Gastrocnemius medialis (tissue), 4 donors: ENCODE measurements around the gene GALNT9. TPM values are rescaled to one million over a fixed set of nuclear protein-coding genes. Genes with fewer than 3 reads are reported as not detected.

Experiments used
- ATAC-seq, 2 donors: fragments of 150-250 bp; one replicate each; pipeline ENCODE4 v1.9.1; 2016
- DNase-seq, 2 donors: peaks; one replicate each; pipeline ENCODE4 v3.0.0-alpha.2; 2019
- H3K27ac ChIP-seq, 4 donors: fragments of 200-600 bp; sonication (generic); 1 replicate in 1 of 4; 2 replicates in 3 of 4; pipeline ENCODE4 v1.5.1; 2016 to 2018; ENCODE audit warnings: mild to moderate bottlenecking in 2 of 4, moderate library complexity in 1 of 4
- H3K27me3 ChIP-seq, 3 donors: fragments of 200-600 bp; sonication (generic) in 2 of 3; 1 replicate in 1 of 3; 2 replicates in 2 of 3; pipeline versions ENCODE4 v1.5.1 to v1.6.0; 2016 to 2019; ENCODE audit warnings: mild to moderate bottlenecking in 1 of 3, moderate library complexity in 1 of 3
- H3K36me3 ChIP-seq, 2 donors: fragments of 200-600 bp; sonication (generic) in 1 of 2; one replicate each; pipeline ENCODE4 v1.5.1; 2017 to 2018
- H3K4me1 ChIP-seq, 2 donors: fragments of 200-600 bp; sonication (generic) in 1 of 2; one replicate each; pipeline ENCODE4 v1.5.1; 2016 to 2017; ENCODE audit warnings: mild to moderate bottlenecking in 2 of 2
- H3K4me3 ChIP-seq, 4 donors: fragments of 200-600 bp; sonication (generic) in 3 of 4; 1 replicate in 1 of 4; 2 replicates in 3 of 4; pipeline ENCODE4 v1.5.1; 2016 to 2019; ENCODE audit warnings: mild to moderate bottlenecking in 2 of 4
- H3K9me3 ChIP-seq, 3 donors: fragments of 200-600 bp; sonication (generic) in 2 of 3; 1 replicate in 1 of 3; 2 replicates in 2 of 3; pipeline ENCODE4 v1.5.1; 2016 to 2019
- CTCF ChIP-seq, 5 experiments: fragments of 450-650 bp in 3 of 5; fragments of 200-600 bp in 2 of 5; sonication (generic) in 2 of 5; IDR thresholded peaks in 4 of 5; conservative IDR thresholded peaks in 1 of 5; 1 replicate in 4 of 5; 2 replicates in 1 of 5; pipeline ENCODE4 v1.5.1; 2016 to 2019; ENCODE audit warnings: antibody characterized with exemption in 5 of 5, mild to moderate bottlenecking in 3 of 5, moderate library complexity in 3 of 5
- POLR2A ChIP-seq, 2 donors: fragments of 450-650 bp; IDR thresholded peaks; one replicate each; pipeline ENCODE4 v1.6.1; 2017; ENCODE audit warnings: antibody characterized with exemption in 2 of 2, mild to moderate bottlenecking in 2 of 2, moderate library complexity in 2 of 2
- in situ Hi-C, 4 donors: fragments of 200-750 bp; cut with MboI; loops; one replicate each; pipeline versions ENCODE4 v1.15.0 to v1.8.0; 2017; ENCODE audit warnings: low sequenced_read_pairs in 4 of 4
- intact Hi-C: fragments of 100-400 bp; cut with DNase I; formaldehyde crosslinking; loops from one replicate; pipeline ENCODE4 v1.15.1; 2023; ENCODE audit warnings: low total_unique reads
- total RNA-seq, 4 donors: library from RNA; depleted of rRNA; stranded (reverse); fragments of >200 nt; gene quantifications; one replicate each; pipeline versions ENCODE4 v1.1.0 to v1.2.3, GENCODE V29; 2016

Gene GALNT9
- total RNA-seq, 4 donors from 2014 or later: not detected

- Histone ChIP-seq H3K27me3 (peaks cover 24 to 35% (median 24%) of the 10 kb centered on the region in 3 donors), H3K9me3 (no peaks in the 10 kb centered on the region), H3K27ac (no peak overlapping the region), H3K36me3 (no peaks in the 10 kb centered on the region), H3K4me1 (no peaks in the 10 kb centered on the region), H3K4me3 (no peak overlapping the region)
- in situ Hi-C loops: no loop called here
- DNase-seq: no peak
- ATAC-seq: no peak
- TF ChIP-seq POLR2A (IDR thresholded peaks at IDR 0.05) (no peak), CTCF (IDR thresholded peaks at IDR 0.05 in 4 of 5, conservative IDR thresholded peaks at IDR 0.05 in 1 of 5) (no peak)
- intact Hi-C loops: loop anchor here (10.0 kb wide), 1 partner anchor 255 kb away; no protein-coding TSS in a partner anchor
Observed at GRCh38 chr12:132159555-132160003, 169.8 kb downstream of the GALNT9 start.

DNA sequence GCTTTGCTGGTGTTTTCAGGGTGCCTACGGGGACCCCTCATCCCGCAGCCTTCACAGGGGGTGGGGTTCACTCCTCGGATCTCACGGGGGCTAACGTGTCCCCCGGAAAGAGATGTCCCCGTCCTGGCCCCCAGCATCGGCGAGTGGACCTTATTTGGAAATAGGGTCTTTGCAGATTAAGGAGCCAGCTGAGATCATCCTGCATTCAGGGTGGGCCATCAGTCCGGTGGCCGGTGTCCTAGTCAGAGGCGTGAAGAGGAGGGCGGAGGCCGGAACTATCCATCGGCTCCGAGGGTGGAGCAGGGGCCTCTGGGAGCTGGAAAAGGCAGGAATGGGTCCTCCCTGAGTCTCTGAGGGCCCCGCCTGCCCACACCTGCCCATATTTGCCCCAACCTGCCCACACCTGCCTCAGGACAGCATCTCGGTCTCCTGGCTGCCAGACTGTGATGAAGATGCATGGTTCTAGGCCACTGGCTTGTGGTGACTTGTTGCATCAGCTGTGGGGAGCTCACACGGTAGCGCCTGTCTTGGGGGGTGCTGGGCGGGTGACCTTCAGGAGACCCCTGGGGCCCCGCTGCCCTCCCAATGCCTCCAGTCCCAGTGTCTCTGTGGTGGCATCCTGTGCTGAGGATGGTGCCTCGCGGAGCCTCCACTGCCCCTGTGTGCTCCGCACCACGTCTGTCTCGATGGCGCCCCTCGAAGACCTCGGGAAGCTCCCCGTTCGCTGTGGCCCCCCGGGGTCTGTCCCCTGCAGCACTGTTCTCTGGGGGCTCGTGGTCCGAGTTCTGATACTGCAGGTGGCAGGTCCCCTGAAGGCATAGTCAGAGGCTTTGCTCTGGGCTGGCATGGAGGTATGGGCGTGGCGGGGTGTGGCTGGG is 170.5 kb downstream of the GALNT9 start:
- H3K9me3 ChIP-seq: no peaks in the 10 kb centered on the region
- intact Hi-C loops (loop anchor here (10.0 kb wide), 1 partner anchor 256 kb away; no protein-coding TSS in a partner anchor), in situ Hi-C loops (no loop called here)
- H3K4me1 ChIP-seq: peaks cover 0 to 5% of the 10 kb centered on the region in 2 donors
- DNase-seq (no peak), ATAC-seq (no peak)
- TF ChIP-seq POLR2A (IDR thresholded peaks at IDR 0.05) (no peak), CTCF (IDR thresholded peaks at IDR 0.05 in 4 of 5, conservative IDR thresholded peaks at IDR 0.05 in 1 of 5) (no peak)
- H3K4me3 ChIP-seq: no peak overlapping the region
- H3K27ac ChIP-seq: no peak overlapping the region
- no peaks in the 10 kb centered on the region for H3K36me3 ChIP-seq
- H3K27me3 ChIP-seq: peaks cover 18 to 29% (median 19%) of the 10 kb centered on the region in 3 donors

DNA sequence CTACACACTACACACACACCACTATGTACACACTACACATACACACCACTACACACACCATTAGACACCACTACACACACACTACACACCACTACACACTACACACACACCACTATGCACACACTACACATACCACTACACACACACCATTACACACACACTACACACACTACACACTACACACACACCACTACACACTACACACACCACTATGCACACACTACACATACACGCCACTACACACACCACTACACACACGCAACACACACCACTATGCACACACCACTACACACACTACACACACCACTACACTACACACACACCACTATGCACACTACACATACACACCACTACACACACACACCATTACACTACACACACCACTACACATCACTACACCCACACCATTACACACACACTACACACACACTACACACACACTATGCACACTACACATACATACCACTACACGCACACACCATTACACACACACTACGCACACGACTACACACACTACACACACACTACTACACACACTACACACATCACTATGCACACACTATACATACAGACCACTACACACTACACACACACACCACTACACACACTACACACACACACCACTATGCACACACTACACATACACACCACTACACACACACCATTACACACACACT is 171.5 kb downstream of the GALNT9 start:
- Histone ChIP-seq H3K27ac (no peak overlapping the region), H3K36me3 (no peaks in the 10 kb centered on the region), H3K4me1 (peaks cover 0 to 5% of the 10 kb centered on the region in 2 donors), H3K9me3 (no peaks in the 10 kb centered on the region), H3K27me3 (peaks cover 10 to 18% (median 11%) of the 10 kb centered on the region in 3 donors), H3K4me3 (no peak overlapping the region)
- DNase-seq (no peak), ATAC-seq (no peak)
- intact Hi-C loops (loop anchor here (10.0 kb wide), 1 partner anchor 257 kb away; no protein-coding TSS in a partner anchor), in situ Hi-C loops (no loop called here)
- TF ChIP-seq CTCF (IDR thresholded peaks at IDR 0.05 in 4 of 5, conservative IDR thresholded peaks at IDR 0.05 in 1 of 5): no peak
- TF ChIP-seq POLR2A (IDR thresholded peaks at IDR 0.05): no peak

DNA sequence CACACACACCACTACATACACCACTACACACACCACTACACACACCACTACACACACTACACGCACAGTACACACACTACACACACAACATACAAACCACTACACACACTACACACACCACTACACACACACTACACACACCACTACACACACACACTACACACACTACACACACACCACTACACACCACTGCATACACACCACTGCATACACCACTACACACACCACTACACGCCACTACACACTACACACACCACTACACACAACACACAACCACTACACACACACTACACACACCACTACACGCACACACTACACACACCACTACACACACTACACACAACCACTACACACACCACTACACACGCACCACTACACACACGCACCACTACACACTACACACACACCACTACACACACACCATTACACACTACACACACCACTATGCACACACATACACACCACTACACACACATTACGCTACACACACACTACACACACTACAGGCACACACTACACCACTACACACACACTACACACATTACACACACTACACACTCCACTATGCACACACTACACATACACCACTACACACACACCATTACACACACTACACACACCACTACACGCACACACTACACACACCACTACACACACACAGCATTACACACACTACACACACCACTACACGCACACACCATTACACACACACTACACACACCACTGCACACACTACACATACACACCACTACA is 172.6 kb downstream of the GALNT9 start:
- Histone ChIP-seq H3K4me3 (no peak overlapping the region), H3K9me3 (no peaks in the 10 kb centered on the region), H3K27me3 (peaks cover 0 to 12% (median 4%) of the 10 kb centered on the region in 3 donors), H3K27ac (no peak overlapping the region), H3K4me1 (peaks cover 0 to 5% of the 10 kb centered on the region in 2 donors), H3K36me3 (peaks cover 0 to 8% of the 10 kb centered on the region in 2 donors)
- intact Hi-C loops (loop anchor here (10.0 kb wide), 1 partner anchor 258 kb away; no protein-coding TSS in a partner anchor), in situ Hi-C loops (no loop called here)
- ATAC-seq: no peak
- DNase-seq: no peak
- TF ChIP-seq CTCF (IDR thresholded peaks at IDR 0.05 in 4 of 5, conservative IDR thresholded peaks at IDR 0.05 in 1 of 5) (no peak), POLR2A (IDR thresholded peaks at IDR 0.05) (no peak)
